Fibroblast of lung (primary cell): ENCODE results near the gene PCDH9. TPM values are rescaled to one million over a fixed set of nuclear protein-coding genes. Genes with fewer than 3 reads are reported as not detected.

ENCODE experiments used
- DNase-seq, 2 donors: peaks; one replicate each; pipeline versions ENCODE4 v3.0.0 to v3.0.0-alpha.2; 2010; ENCODE audit warnings: low read depth in 2 of 2
- H2AFZ ChIP-seq: 2 replicates; pipeline ENCODE4 v1.5.1; 2012; ENCODE audit warnings: low read length, control low read depth, inconsistent platforms
- H3K27ac ChIP-seq: 2 replicates; pipeline ENCODE4 v1.5.1; 2011; ENCODE audit warnings: low read length, control low read depth; ENCODE audit not compliant: insufficient read depth
- H3K27me3 ChIP-seq: 2 replicates; pipeline ENCODE4 v1.5.1; 2011; ENCODE audit warnings: mild to moderate bottlenecking, low read length; ENCODE audit not compliant: control insufficient read depth, insufficient read depth
- H3K36me3 ChIP-seq: 2 replicates; pipeline ENCODE4 v1.5.1; 2011; ENCODE audit warnings: low read length; ENCODE audit not compliant: control insufficient read depth, insufficient read depth
- H3K4me1 ChIP-seq: 2 replicates; pipeline ENCODE4 v1.5.1; 2011; ENCODE audit warnings: low read length; ENCODE audit not compliant: control insufficient read depth, insufficient read depth; ENCODE audit errors: extremely low read depth
- H3K4me2 ChIP-seq: 2 replicates; pipeline ENCODE4 v1.5.1; 2011; ENCODE audit warnings: low read length, control low read depth; ENCODE audit not compliant: insufficient read depth; ENCODE audit errors: extremely low read depth
- H3K4me3 ChIP-seq, 4 experiments: fragments of 200-600 bp in 1 of 4; sonication (generic) in 1 of 4; replicated peaks in 1 of 4; 2 replicates each; pipeline ENCODE4 v1.5.1; 2011 to 2016; ENCODE audit warnings: low read length in 4 of 4, low read depth in 3 of 4, mild to moderate bottlenecking in 3 of 4, control low read depth in 2 of 4, inconsistent platforms in 1 of 4, mixed read lengths in 1 of 4; ENCODE audit not compliant: insufficient read depth in 1 of 4; ENCODE audit errors: control extremely low read depth in 1 of 4
- H3K79me2 ChIP-seq: 2 replicates; pipeline ENCODE4 v1.5.1; 2012; ENCODE audit warnings: mild to moderate bottlenecking, low read length, inconsistent platforms; ENCODE audit not compliant: control insufficient read depth, insufficient read depth
- H3K9ac ChIP-seq: 2 replicates; pipeline ENCODE4 v1.5.1; 2011; ENCODE audit warnings: mild to moderate bottlenecking, low read length, control low read depth; ENCODE audit not compliant: insufficient read depth
- H3K9me3 ChIP-seq: 2 replicates; pipeline ENCODE4 v1.5.1; 2012; ENCODE audit warnings: low read depth, low read length; ENCODE audit not compliant: control insufficient read depth, insufficient read depth
- H4K20me1 ChIP-seq: 2 replicates; pipeline ENCODE4 v1.5.1; 2011; ENCODE audit warnings: low read length; ENCODE audit not compliant: control insufficient read depth, insufficient read depth; ENCODE audit errors: extremely low read depth
- CTCF ChIP-seq, 2 donors: IDR thresholded peaks in 1 of 2; conservative IDR thresholded peaks in 1 of 2; 1 replicate in 1 of 2; 2 replicates in 1 of 2; pipeline ENCODE4 v1.5.1; 2011 to 2012; ENCODE audit warnings: low read length in 2 of 2, control low read depth in 1 of 2, inconsistent platforms in 1 of 2, low read depth in 1 of 2, mild to moderate bottlenecking in 1 of 2
- EZH2 ChIP-seq: IDR thresholded peaks from 2 replicates; pipeline ENCODE4 v1.5.1; 2012; ENCODE audit warnings: low read length, control low read depth, mild to moderate bottlenecking; ENCODE audit errors: missing control alignments
- polyA plus RNA-seq, 2 donors: library from polyadenylated mRNA; depleted of rRNA in 1 of 2; stranded (reverse) in 1 of 2; unstranded in 1 of 2; fragments of >200 nt; gene quantifications; 2 replicates each; pipeline ENCODE4 v1.2.1, GENCODE V29; 2011 to 2012; ENCODE audit warnings: missing spikeins in 1 of 2
- total RNA-seq: library from RNA; depleted of rRNA; stranded (reverse); fragments of >200 nt; gene quantifications from 2 replicates; pipeline ENCODE4 v1.2.1, GENCODE V29; 2014

Gene PCDH9
- total and polyA plus RNA-seq, 2 donors (not counting 1 experiment from before 2014, with no cell fraction given), result 0.50 to 0.67 TPM

- no peak overlapping the region for H3K27ac ChIP-seq
- no peak overlapping the region for H3K4me2 ChIP-seq
- TF ChIP-seq EZH2 (no peak), CTCF (conservative IDR thresholded peaks at IDR 0.05 in 1 of 2, IDR thresholded peaks at IDR 0.05 in 1 of 2; ENCODE audit: low read depth in 1 of 2, low read length in 2 of 2) (no peak)
- H2AFZ ChIP-seq, result no peak overlapping the region
- no peaks in the 10 kb centered on the region for H3K4me1 ChIP-seq
- no peak overlapping the region for H3K4me3 ChIP-seq
- DNase-seq, result no peak
- H3K9me3 ChIP-seq, result no peaks in the 10 kb centered on the region
- no peaks in the 10 kb centered on the region for H4K20me1 ChIP-seq
- H3K9ac ChIP-seq, result no peak overlapping the region
- H3K27me3 ChIP-seq, result no peaks in the 10 kb centered on the region
- H3K36me3 ChIP-seq, result no peaks in the 10 kb centered on the region
- no peaks in the 10 kb centered on the region for H3K79me2 ChIP-seq
Measured at GRCh38 chr13:66357463-66357862, 872.7 kb downstream of the PCDH9 start.

GRCh38 chr13:66354879-66355751 lies 875.0 kb downstream of the PCDH9 start:
- no peaks in the 10 kb centered on the region for H3K36me3 ChIP-seq
- DNase-seq, result no peak
- H4K20me1 ChIP-seq, result no peaks in the 10 kb centered on the region
- no peak overlapping the region for H3K4me2 ChIP-seq
- H3K27ac ChIP-seq, result no peak overlapping the region
- no peak overlapping the region for H3K4me3 ChIP-seq
- H3K79me2 ChIP-seq, result no peaks in the 10 kb centered on the region
- H3K9me3 ChIP-seq, result no peaks in the 10 kb centered on the region
- no peak for TF ChIP-seq CTCF (conservative IDR thresholded peaks at IDR 0.05 in 1 of 2, IDR thresholded peaks at IDR 0.05 in 1 of 2; ENCODE audit: low read depth in 1 of 2, low read length in 2 of 2)
- no peak for TF ChIP-seq EZH2
- no peak overlapping the region for H3K9ac ChIP-seq
- H3K4me1 ChIP-seq, result no peaks in the 10 kb centered on the region
- no peaks in the 10 kb centered on the region for H3K27me3 ChIP-seq
- no peak overlapping the region for H2AFZ ChIP-seq

GRCh38 chr13:66353664-66354063 lies 876.5 kb downstream of the PCDH9 start:
- Histone ChIP-seq H3K79me2 (no peaks in the 10 kb centered on the region), H3K27ac (no peak overlapping the region), H3K36me3 (no peaks in the 10 kb centered on the region), H3K27me3 (no peaks in the 10 kb centered on the region), H3K4me1 (no peaks in the 10 kb centered on the region), H3K4me2 (no peak overlapping the region), H3K9me3 (no peaks in the 10 kb centered on the region), H3K4me3 (no peak overlapping the region), H3K9ac (no peak overlapping the region), H4K20me1 (no peaks in the 10 kb centered on the region), H2AFZ (no peak overlapping the region)
- peak in 1 of 2 donors; percentile 28 for DNase-seq
- TF ChIP-seq EZH2, result no peak
- TF ChIP-seq CTCF (conservative IDR thresholded peaks at IDR 0.05 in 1 of 2, IDR thresholded peaks at IDR 0.05 in 1 of 2; ENCODE audit: low read depth in 1 of 2, low read length in 2 of 2), result no peak
